Globus pallidus (tissue), 1 donor: ENCODE results near the gene MLLT1.
A peak's percentile ranks its signal among the peaks of the same experiment; 100 is the strongest.

ENCODE experiments used
- DNase-seq: peaks from one replicate; pipeline ENCODE4 v3.0.0-alpha.2; 2015; ENCODE audit warnings: low spot score

Gene MLLT1

GRCh38 chr19:6209680-6210079 is 70.1 kb downstream of the MLLT1 start:
- DNase-seq = no peak

GRCh38 chr19:6209233-6209632 is 70.5 kb downstream of the MLLT1 start:
- DNase-seq = no peak

- no peak for DNase-seq
Measured at GRCh38 chr19:6204866-6205723, 74.7 kb downstream of the MLLT1 start.

GRCh38 chr19:6204212-6204611 is 75.6 kb downstream of the MLLT1 start:
- DNase-seq = no peak

GRCh38 chr19:6199240-6199994 is 80.4 kb downstream of the MLLT1 start:
- DNase-seq = peak; percentile 97

- DNase-seq = no peak
Measured at GRCh38 chr19:6198896-6199239, 80.9 kb downstream of the MLLT1 start.

- DNase-seq = no peak
Measured at GRCh38 chr19:6196361-6196760, 83.4 kb downstream of the MLLT1 start.

- DNase-seq = no peak
Measured at GRCh38 chr19:6188811-6189210, 91.0 kb downstream of the MLLT1 start.

GRCh38 chr19:6187374-6187773 is 92.4 kb downstream of the MLLT1 start:
- no peak for DNase-seq

- DNase-seq = no peak
Measured at GRCh38 chr19:6185835-6186834, 93.6 kb downstream of the MLLT1 start.

- no peak for DNase-seq
Measured at GRCh38 chr19:6185093-6185834, 94.5 kb downstream of the MLLT1 start.

GRCh38 chr19:6181119-6181518 is 98.7 kb downstream of the MLLT1 start:
- DNase-seq = no peak

- no peak for DNase-seq
Measured at GRCh38 chr19:6173190-6173589, 106.6 kb downstream of the MLLT1 start.

- DNase-seq = no peak
Measured at GRCh38 chr19:6172074-6172863, 107.5 kb downstream of the MLLT1 start.

GRCh38 chr19:6167115-6167514 is 112.7 kb downstream of the MLLT1 start:
- DNase-seq = no peak

- no peak for DNase-seq
Measured at GRCh38 chr19:6164906-6165531, 114.8 kb downstream of the MLLT1 start.

- DNase-seq = no peak
Measured at GRCh38 chr19:6161271-6161850, 118.4 kb downstream of the MLLT1 start.
